GM20000 (cell line): Measurements from ENCODE around the gene CLTCL1.

Experiments used
- DNase-seq: peaks from one replicate; pipeline ENCODE4 v3.0.0; 2012; ENCODE audit warnings: low spot score
- CTCF ChIP-seq: IDR thresholded peaks from 2 replicates; pipeline ENCODE4 v1.5.1; 2012; ENCODE audit warnings: mild to moderate bottlenecking, control low read depth; ENCODE audit errors: extremely low read depth, missing control alignments

Gene CLTCL1

GRCh38 chr22:19152942-19153883, 138.3 kb downstream of the CLTCL1 start:
- TF ChIP-seq CTCF, result no peak
- no peak for DNase-seq

DNA sequence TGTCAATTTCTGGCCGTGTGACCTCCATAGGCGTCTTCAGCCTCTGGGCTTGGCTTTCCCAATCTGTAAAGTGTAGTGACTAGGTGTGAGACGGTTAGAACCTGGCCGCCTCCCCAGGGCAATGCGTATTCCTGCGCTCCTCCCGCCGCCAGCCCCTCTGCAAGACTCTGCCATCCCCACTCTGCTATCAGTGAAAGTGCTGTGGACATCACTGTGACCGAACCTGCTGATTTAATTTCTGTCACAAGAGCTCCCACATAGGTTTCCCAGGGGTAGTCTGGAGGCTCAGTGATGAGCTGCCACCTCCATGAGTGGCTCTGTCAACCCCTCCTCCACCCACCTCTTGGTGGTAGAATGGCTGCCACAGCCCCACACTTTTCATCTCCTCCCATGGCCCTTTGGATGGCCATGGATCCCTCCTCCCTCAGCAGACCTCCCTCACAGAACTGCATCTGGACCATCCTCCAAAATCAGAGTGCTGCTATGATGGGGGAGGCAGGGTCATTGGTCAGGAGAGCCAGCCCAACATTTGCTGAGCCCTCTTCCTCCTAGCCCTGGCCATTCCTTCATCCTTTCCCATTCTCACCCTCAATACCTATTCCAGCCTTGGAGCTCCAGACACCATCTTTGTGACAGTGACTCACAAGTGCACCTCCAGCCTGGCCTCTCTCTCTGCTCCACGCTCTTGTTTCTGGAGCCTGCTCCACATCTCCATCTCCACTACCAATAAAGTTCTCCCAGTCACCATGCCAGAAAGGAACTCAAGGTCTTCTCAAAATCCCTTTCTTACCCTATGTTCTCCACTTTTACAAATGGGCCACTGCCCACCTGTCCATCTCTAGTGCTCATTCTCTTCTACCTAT, 140.0 kb downstream of the CLTCL1 start:
- no peak for TF ChIP-seq CTCF
- no peak for DNase-seq

DNA sequence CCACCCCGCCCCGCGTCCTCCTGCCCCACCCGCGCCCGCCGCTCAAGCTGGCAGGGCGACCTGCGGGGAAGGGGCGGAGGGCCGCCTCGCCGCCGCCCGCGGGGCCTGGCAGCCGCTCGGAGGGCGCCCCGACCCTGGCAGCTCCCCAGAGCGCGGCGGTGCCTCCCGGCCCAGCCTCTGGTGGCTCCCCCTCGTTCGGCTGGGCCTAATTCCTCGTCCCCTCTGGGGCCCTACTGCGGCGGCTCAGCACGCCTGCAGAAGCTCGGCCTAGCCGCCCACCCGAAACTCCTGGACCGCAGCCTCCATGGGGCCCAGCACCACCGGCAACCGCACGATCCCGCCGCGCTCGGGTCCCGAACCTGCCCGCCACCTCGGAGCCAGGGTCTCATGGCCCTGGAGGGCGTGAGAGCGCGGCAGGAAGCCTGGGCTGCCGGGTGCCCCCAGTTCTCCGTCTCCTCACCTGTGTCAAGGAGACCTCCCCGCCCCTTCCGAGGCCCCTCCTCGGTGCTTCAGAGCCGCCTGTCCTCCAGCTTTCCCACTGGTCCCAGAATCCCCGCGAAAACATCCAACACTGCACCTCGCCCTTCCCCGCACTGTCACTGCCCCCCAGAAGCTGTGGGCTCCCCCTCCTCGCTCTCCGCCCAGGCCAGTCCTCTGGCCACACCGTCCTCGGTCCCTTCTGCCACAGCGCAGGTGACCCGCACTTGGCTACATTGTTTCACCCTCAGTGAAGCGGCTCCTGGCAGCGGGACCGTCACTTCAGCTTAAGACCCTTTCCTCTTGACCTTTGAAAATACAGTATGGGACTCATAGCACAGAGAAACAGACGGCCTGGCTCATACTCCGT, 140.8 kb downstream of the CLTCL1 start:
- DNase-seq, result no peak
- TF ChIP-seq CTCF, result no peak

GRCh38 chr22:19149991-19150390, 141.5 kb downstream of the CLTCL1 start, which contains the start of gene GSC2:
Gene GSC2 (minus strand): TSS chr22:19150292. CDS start chr22:19150283, 9 bp downstream.
- DNase-seq, result peak; percentile 45
- TF ChIP-seq CTCF, result no peak

DNA sequence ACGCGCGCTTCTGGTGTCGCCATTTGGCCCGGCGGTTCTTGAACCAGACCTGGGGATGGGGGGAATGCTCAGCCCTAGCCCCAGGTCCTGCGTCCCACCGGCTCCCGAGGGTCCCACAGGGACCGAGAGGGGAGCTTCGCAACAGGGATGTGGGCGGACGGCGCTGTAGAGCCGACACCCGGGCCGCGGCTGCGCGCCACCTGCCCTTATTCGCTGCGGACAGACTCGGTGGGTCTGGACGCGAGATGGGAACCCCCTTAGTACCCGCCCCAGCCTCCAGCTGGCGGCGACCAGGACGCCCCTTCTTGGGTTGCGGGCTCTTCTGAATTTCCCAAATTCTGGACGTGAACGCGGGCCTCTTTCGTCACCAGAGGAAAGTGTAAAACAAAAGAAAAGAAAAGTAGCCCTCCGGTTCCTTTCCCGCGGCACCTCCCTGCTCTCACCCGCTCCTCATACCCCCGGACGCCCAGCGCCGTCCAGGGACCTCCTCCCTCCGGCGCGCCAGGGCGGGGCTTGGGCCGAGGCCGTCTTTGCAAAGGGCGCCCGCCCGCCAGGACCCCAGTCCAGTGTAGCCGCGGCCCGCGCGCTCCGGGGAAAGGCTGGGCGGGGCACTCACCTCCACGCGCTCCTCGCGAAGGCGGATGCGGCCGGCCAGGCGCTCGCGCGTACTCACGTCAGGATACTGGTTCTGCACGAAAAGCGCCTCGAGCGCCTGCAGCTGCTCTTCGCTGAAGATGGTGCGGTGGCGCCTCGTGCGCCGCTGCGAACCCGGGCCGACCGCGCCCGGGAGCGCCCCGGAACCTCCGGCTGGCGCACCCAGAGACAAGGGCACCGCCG, 142.3 kb downstream of the CLTCL1 start:
- DNase-seq, result peak; percentile 52
- TF ChIP-seq CTCF, result no peak

- no peak for TF ChIP-seq CTCF
- DNase-seq, result no peak
Observed at GRCh38 chr22:19148417-19149046, 143.0 kb downstream of the CLTCL1 start.
